Islet precursor cell (in vitro differentiated cells): Measurements from ENCODE around the gene FDX2.
"Not testable (repeated sequence)": the region's sequence is repeated elsewhere in the genome, so short reads cannot be mapped to it uniquely, and the experiment has no call there.

ENCODE experiments used
- DNase-seq: peaks from one replicate; pipeline ENCODE4 v3.0.0-alpha.2; 2018

FDX2 gene

GRCh38 chr19:10283301-10284064 is 32.3 kb downstream of the FDX2 start:
- DNase-seq = no peak

GRCh38 chr19:10282043-10282442 is 33.8 kb downstream of the FDX2 start:
- DNase-seq = not testable (repeated sequence)

- DNase-seq = no peak
These were observed 35.9 kb downstream of the FDX2 start for GRCh38 chr19:10279737-10280442.

- no peak for DNase-seq
These were observed 36.9 kb downstream of the FDX2 start for GRCh38 chr19:10278935-10279334.

GRCh38 chr19:10277795-10278589 is 37.8 kb downstream of the FDX2 start:
- no peak for DNase-seq

- DNase-seq = no peak
These were observed 41.2 kb downstream of the FDX2 start for GRCh38 chr19:10274589-10274988.

GRCh38 chr19:10271543-10272086 is 44.2 kb downstream of the FDX2 start:
- DNase-seq = no peak

- peak; percentile 79 for DNase-seq
These were observed 45.0 kb downstream of the FDX2 start, which contains the start of gene ICAM1 for GRCh38 chr19:10270616-10271394. TSS of gene ICAM1 (plus strand) at chr19:10271120. CDS start at chr19:10271160, 40 bp downstream.

- no peak for DNase-seq
These were observed 45.6 kb downstream of the FDX2 start for GRCh38 chr19:10270180-10270615.

GRCh38 chr19:10269333-10270179 is 46.3 kb downstream of the FDX2 start:
- peak; percentile 87 for DNase-seq

- no peak for DNase-seq
These were observed 47.7 kb downstream of the FDX2 start for GRCh38 chr19:10268071-10268470.

- no peak for DNase-seq
These were observed 49.1 kb downstream of the FDX2 start for GRCh38 chr19:10266706-10267105.

GRCh38 chr19:10262771-10263170 is 53.0 kb downstream of the FDX2 start:
- DNase-seq = no peak

- no peak for DNase-seq
These were observed 55.7 kb downstream of the FDX2 start for GRCh38 chr19:10260141-10260584.
